ENCODE results near the gene PFDN2.

- no peak for TF ChIP-seq CTCF (tag by site-specific recombination; IDR thresholded peaks at IDR 0.05)
- TF ChIP-seq ZIC2 (tag by site-specific recombination; IDR thresholded peaks at IDR 0.05): no peak
- TF ChIP-seq OSR2 (tag by site-specific recombination; IDR thresholded peaks at IDR 0.05): no peak
- TF ChIP-seq ZBTB49 (tag by site-specific recombination; IDR thresholded peaks at IDR 0.05; ENCODE audit: low read depth): no peak
- TF ChIP-seq ZNF324 (tag by site-specific recombination; IDR thresholded peaks at IDR 0.05): no peak
- no peak for TF ChIP-seq ZNF623 (tag by site-specific recombination; IDR thresholded peaks at IDR 0.05)
- TF ChIP-seq SALL2 (tag by site-specific recombination; IDR thresholded peaks at IDR 0.05; ENCODE audit: borderline replicate concordance): no peak
- no peak for TF ChIP-seq KLF17 (tag by site-specific recombination; IDR thresholded peaks at IDR 0.05)
- TF ChIP-seq ZNF768 (tag by site-specific recombination; IDR thresholded peaks at IDR 0.05): no peak
- TF ChIP-seq PRDM1 (tag by site-specific recombination; IDR thresholded peaks at IDR 0.05): no peak
- no peak for TF ChIP-seq SETDB1 (IDR thresholded peaks at IDR 0.05; ENCODE audit: insufficient read length, low read length)
- no peak for TF ChIP-seq PRDM4 (tag by site-specific recombination; IDR thresholded peaks at IDR 0.05)
- no peak for TF ChIP-seq ZSCAN4 (tag by site-specific recombination; IDR thresholded peaks at IDR 0.05)
- no peak for TF ChIP-seq ZNF138 (tag by site-specific recombination; IDR thresholded peaks at IDR 0.05; ENCODE audit: borderline replicate concordance)
Observed at GRCh38 chr1:161052899-161053298, 64.9 kb downstream of the PFDN2 start.

All from HEK293 (cell line).